GM21529 (cell line): ENCODE results near the gene STRAP.

Source experiments
- ATAC-seq: cut with Tn5 transposase; IDR thresholded peaks from one replicate; pipeline ENCODE4 v1.9.1; 2021; ENCODE audit not compliant: unreplicated experiment

The STRAP gene, protein sequence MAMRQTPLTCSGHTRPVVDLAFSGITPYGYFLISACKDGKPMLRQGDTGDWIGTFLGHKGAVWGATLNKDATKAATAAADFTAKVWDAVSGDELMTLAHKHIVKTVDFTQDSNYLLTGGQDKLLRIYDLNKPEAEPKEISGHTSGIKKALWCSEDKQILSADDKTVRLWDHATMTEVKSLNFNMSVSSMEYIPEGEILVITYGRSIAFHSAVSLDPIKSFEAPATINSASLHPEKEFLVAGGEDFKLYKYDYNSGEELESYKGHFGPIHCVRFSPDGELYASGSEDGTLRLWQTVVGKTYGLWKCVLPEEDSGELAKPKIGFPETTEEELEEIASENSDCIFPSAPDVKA

DNA sequence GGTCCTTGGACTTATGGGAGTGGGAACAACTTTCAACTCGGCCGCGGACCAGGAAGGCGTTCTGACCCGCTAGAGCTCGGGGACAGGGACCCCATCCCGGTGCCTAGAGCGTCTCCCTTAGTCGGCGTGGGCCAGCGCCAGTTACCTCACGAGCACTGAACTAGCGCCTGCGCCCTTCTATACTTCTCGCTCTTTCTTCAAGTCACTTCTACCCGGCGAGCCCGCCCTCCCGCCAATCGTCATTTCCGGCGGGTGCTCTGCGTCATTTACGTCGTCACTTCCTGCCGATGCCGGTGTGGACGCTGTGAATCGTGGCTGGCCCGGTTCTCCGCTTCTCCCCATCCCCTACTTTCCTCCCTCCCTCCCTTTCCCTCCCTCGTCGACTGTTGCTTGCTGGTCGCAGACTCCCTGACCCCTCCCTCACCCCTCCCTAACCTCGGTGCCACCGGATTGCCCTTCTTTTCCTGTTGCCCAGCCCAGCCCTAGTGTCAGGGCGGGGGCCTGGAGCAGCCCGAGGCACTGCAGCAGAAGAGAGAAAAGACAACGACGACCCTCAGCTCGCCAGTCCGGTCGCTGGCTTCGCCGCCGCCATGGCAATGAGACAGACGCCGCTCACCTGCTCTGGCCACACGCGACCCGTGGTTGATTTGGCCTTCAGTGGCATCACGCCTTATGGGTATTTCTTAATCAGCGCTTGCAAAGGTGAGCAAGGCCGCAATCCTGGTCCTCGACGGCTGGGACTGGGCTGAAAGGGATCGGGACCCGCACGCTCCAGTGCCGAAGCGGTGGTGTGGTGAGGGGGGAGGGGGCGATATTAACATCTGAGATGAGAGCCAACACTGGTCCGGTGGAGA lies at the start of gene STRAP:
Gene STRAP, plus strand, starts transcription at position 270 of the 854 bp plus-strand sequence. Its CDS starts 321 bp downstream, at position 591.
- peak; percentile 96 for ATAC-seq

- no peak for ATAC-seq
Observed at GRCh38 chr12:15834575-15834974, 47.6 kb upstream of the STRAP start.

- ATAC-seq = no peak
Observed at GRCh38 chr12:15837141-15837790, 44.9 kb upstream of the STRAP start.

GRCh38 chr12:15839041-15839440 lies 43.1 kb upstream of the STRAP start:
- no peak for ATAC-seq

GRCh38 chr12:15839682-15840081 lies 42.5 kb upstream of the STRAP start:
- ATAC-seq = no peak

- ATAC-seq = no peak
Observed at GRCh38 chr12:15842108-15842507, 40.1 kb upstream of the STRAP start.

DNA sequence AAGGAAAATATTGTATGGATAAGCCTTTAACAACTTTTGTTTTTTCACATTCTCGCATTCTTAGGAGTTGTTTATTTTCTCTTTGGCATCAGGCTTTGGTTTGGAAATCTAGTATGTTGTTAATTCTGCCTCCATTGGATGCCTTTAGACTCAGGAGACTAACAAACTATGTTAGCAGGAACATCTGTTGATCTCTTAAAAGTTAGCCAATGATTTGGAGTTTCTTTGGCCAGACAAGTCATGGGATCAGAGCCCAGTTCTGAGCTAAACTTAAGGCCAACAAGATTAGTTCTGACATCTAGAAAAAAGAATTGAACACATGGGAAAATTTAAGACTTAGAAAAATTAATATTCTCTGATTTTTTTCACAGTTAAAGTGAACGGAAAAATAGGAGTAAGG lies 35.3 kb upstream of the STRAP start:
- ATAC-seq = no peak

GRCh38 chr12:15848606-15849005 lies 33.6 kb upstream of the STRAP start:
- no peak for ATAC-seq

DNA sequence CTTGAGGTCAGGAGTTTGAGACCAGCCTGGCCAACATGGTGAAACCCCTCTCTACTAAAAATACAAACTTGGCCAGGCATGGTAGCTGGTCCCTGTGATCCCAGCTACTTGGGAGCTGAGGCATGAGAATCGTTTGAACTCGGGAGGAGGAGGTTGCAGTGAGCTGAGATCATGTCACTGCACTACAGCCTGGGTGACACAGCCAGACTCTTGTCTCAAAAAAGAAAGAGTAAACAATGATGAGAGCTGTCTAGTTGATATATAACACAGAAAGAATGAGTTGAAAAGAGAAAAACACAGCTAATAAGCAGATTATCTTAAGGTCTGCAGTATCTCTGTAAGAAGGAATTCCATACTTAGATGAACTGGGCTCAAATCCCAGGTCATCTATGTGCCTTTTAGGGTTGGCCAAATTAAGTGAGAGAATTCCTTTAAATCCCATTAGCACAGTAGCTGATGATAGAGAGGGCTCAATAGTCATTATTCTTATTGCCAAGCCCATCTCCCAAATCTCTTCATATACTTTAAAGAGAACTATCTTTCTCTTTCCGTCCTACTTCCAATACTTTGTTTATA lies 31.1 kb upstream of the STRAP start:
- no peak for ATAC-seq

DNA sequence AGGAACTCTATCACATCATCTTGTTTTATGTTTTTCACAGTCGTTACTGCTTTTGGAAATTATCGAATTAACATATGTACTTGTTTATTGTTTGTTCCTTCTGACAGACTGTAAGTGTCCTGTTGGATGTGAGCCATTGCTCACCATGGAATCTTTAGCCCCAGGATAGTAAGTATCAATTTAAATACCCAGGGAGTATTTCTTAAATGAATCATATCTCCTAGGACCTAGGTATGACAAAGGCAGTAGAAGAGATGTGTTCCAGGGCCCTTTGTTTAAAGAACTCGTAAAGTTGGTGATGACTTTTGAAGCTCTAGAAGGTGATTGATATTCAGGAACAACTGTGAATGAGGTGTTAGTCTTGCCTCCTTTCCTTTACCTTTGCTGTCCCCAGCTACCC lies 30.3 kb upstream of the STRAP start:
- ATAC-seq = no peak

DNA sequence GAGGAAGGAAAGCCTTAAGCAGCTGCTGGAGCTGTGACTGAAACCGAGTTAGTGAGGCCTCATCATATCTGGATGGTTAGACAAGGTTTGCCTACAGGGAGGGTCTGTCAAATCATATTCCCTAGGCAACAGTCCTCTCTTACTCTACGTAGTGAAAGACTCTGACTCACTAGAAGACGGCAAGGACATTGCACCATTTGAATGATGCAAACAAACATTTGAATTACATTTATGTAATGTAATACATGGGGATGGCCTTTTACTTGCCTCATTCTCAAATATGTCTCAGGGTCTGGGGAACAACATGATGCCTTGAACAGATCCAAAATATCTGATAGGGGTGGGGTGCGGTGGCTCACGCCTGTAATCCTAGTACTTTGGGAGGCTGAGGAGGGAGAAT lies 29.8 kb upstream of the STRAP start:
- no peak for ATAC-seq

DNA sequence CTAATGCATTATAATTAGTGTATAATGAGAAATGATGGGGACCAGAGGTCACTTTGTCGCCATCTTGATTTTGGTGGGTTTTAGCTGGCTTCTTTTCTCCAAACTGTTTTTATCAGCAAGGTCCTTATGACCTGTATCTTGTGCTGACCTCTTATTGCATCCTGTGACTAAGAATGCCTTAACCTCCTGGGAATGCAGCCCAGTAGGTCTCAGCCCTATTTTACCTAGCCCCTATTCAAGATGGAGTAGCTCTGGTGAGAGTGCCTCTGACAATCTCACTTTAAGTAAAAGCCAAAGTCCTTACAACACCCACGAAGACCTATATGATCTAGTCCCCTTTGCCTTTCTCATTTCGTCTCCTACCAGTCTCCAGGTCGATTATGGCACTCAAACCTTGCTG lies 28.3 kb upstream of the STRAP start:
- no peak for ATAC-seq

DNA sequence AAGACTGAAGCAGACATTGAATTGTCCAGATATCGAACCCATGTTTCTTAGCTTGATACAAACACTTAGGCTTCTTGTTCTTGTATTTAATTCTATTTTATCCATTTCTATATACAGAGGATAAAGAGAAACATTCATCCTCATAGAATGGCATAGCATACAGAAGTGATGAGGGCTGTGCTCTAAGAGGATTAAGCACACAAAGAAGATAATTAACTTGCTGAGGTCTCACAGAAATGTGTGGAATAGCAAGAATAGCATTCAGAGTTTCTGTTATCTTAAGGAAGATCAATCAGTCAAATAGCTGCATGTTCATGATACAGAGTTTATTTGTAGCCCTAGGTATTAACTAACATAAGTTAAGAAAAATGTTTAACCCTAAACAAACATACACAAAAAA lies 27.3 kb upstream of the STRAP start:
- no peak for ATAC-seq

DNA sequence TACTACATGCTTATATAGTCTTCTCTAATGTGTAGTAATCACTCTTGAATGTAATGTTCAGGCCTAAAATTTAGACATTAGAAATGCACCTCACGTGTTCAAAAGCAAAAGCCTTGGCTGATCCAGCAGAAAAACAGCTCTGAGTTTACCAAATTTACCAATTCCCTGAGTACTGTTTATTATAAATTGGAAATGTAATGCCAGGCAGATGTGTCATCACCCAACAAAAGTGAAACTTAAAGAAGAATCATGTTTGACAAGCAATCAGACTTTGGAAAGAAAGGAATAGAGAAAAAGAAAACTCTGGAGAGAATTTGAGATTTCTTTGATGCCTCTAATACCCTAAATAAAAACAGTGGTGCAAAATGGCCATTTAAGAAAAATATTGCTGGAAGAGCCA lies 26.5 kb upstream of the STRAP start:
- no peak for ATAC-seq

DNA sequence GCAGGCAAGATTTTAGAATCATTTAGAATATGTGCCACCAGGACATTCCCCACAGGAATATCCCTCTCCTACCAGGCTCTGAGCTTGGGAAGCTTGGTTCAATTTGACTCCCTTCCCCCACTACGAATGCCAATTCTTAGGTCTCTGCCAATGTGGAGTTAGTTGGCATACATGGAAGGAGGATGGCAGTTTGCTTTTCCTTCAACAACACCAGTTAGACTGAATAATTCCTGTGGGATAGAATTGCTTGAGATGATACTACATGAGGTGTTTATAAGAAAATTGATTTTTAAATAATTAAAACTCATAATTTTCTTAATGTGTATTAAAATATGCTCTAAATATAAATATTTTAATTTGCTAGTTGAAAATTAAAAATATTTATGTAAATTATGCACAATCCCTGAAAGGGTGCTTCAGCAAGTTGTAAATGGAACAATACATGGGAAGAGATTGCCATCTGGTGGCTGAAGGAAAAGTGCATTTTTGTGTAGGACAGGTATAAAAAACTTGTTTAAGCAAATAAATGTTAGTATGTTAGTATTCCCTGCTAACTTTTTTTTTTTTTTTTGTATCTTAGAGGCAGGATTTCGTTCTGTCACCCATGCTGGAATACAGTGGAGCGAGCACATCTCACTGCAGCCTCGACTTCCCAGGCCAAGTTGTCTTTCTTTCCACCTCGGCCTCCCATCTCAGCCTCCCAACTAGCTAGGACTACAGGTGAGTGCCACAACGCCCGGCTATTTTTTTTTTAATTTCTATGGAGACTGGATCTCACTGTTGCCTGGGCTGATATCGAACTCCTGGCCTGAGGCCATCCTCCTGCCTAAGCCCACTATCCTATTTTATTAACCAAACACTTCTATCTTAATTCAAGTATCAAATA lies 25.8 kb upstream of the STRAP start:
- ATAC-seq = no peak

GRCh38 chr12:15858353-15858752 lies 23.8 kb upstream of the STRAP start:
- no peak for ATAC-seq

GRCh38 chr12:15859116-15859515 lies 23.1 kb upstream of the STRAP start:
- ATAC-seq = no peak

GRCh38 chr12:15861404-15861803 lies 20.8 kb upstream of the STRAP start:
- ATAC-seq = no peak

DNA sequence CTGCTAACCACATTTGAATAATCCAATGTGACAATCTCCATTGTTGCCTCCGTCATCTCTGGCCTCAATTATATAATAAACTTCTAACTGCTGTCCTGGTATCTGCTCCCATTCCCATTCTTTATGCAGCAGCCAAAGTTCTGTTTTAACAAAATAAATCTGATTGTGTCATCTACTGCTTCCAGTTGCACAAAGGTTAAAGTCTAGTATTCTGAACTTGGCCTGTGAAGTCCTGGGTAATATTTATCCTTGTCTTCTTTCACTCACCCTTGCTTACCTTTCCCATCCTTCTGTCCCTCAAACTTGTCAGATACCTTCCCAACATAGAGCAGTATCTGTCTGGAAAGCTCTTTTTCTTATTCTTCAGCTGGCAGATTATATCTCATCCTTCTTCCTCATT lies 19.3 kb upstream of the STRAP start:
- no peak for ATAC-seq

GRCh38 chr12:15863372-15863771 lies 18.8 kb upstream of the STRAP start:
- no peak for ATAC-seq
